IMR-90 (cell line): ENCODE results near the gene SH3GL2.

Experiments
- BHLHE40 ChIP-seq: fragments of 150-350 bp; IDR thresholded peaks from 2 replicates; pipeline ENCODE4 v1.6.1; 2016; ENCODE audit warnings: mild to moderate bottlenecking, low read depth, low read length
- CEBPB ChIP-seq: IDR thresholded peaks from 2 replicates; pipeline ENCODE4 v1.6.1; 2012; ENCODE audit warnings: low read depth, low read length, improper control_type of control experiment
- CHD1 ChIP-seq: IDR thresholded peaks from 2 replicates; pipeline ENCODE4 v1.6.1; 2012; ENCODE audit warnings: low read depth, low read length, improper control_type of control experiment
- FOS ChIP-seq: fragments of 150-350 bp; IDR thresholded peaks from 2 replicates; pipeline ENCODE4 v1.6.1; 2016; ENCODE audit warnings: low read depth, low read length
- MAFK ChIP-seq: IDR thresholded peaks from 2 replicates; pipeline ENCODE4 v1.6.1; 2012; ENCODE audit warnings: low read depth, low read length, improper control_type of control experiment
- MXI1 ChIP-seq: IDR thresholded peaks from 2 replicates; pipeline ENCODE4 v1.6.1; 2012; ENCODE audit warnings: low read depth, mild to moderate bottlenecking, low read length, moderate library complexity, borderline replicate concordance
- POLR2A ChIP-seq: IDR thresholded peaks from 2 replicates; pipeline ENCODE4 v1.6.1; 2012; ENCODE audit warnings: mild to moderate bottlenecking, low read depth, low read length
- RAD21 ChIP-seq: IDR thresholded peaks from 2 replicates; pipeline ENCODE4 v1.6.1; 2012; ENCODE audit warnings: low read length, improper control_type of control experiment
- RCOR1 ChIP-seq: IDR thresholded peaks from 2 replicates; pipeline ENCODE4 v1.6.1; 2012; ENCODE audit warnings: mild to moderate bottlenecking, low read length, improper control_type of control experiment; ENCODE audit not compliant: insufficient replicate concordance
- RFX5 ChIP-seq: IDR thresholded peaks from 2 replicates; pipeline ENCODE4 v1.8.0; 2012; ENCODE audit warnings: low read depth, mild to moderate bottlenecking, low read length, moderate library complexity
- SMC3 ChIP-seq: fragments of 150-350 bp; IDR thresholded peaks from 2 replicates; pipeline ENCODE4 v1.6.1; 2016; ENCODE audit warnings: low read depth, mild to moderate bottlenecking, antibody characterized with exemption, low read length, moderate library complexity
- TF ChIP-seq, protein P1 (sequence below): conservative IDR thresholded peaks from 2 replicates; pipeline ENCODE4 v1.5.1; 2012; ENCODE audit warnings: mild to moderate bottlenecking, low read depth, low read length, improper control_type of control experiment
- TF ChIP-seq, protein P2 (sequence below): fragments of 150-350 bp; IDR thresholded peaks from 2 replicates; pipeline ENCODE4 v1.6.1; 2017; ENCODE audit warnings: mild to moderate bottlenecking, antibody characterized with exemption, low read length, low read depth

GRCh38 chr9:17589771-17590170 lies 10.9 kb downstream of the SH3GL2 start:
- TF ChIP-seq, protein P1, sequence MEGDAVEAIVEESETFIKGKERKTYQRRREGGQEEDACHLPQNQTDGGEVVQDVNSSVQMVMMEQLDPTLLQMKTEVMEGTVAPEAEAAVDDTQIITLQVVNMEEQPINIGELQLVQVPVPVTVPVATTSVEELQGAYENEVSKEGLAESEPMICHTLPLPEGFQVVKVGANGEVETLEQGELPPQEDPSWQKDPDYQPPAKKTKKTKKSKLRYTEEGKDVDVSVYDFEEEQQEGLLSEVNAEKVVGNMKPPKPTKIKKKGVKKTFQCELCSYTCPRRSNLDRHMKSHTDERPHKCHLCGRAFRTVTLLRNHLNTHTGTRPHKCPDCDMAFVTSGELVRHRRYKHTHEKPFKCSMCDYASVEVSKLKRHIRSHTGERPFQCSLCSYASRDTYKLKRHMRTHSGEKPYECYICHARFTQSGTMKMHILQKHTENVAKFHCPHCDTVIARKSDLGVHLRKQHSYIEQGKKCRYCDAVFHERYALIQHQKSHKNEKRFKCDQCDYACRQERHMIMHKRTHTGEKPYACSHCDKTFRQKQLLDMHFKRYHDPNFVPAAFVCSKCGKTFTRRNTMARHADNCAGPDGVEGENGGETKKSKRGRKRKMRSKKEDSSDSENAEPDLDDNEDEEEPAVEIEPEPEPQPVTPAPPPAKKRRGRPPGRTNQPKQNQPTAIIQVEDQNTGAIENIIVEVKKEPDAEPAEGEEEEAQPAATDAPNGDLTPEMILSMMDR = no peak
- no peak for TF ChIP-seq POLR2A
- no peak for TF ChIP-seq CEBPB
- TF ChIP-seq RCOR1 = no peak
- no peak for TF ChIP-seq RAD21
- no peak for TF ChIP-seq RFX5
- no peak for TF ChIP-seq SMC3
- TF ChIP-seq BHLHE40 = no peak
- TF ChIP-seq CHD1 = no peak
- TF ChIP-seq, protein P2, sequence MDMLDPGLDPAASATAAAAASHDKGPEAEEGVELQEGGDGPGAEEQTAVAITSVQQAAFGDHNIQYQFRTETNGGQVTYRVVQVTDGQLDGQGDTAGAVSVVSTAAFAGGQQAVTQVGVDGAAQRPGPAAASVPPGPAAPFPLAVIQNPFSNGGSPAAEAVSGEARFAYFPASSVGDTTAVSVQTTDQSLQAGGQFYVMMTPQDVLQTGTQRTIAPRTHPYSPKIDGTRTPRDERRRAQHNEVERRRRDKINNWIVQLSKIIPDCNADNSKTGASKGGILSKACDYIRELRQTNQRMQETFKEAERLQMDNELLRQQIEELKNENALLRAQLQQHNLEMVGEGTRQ = no peak
- no peak for TF ChIP-seq MXI1
- TF ChIP-seq MAFK = no peak
- TF ChIP-seq FOS = no peak
